ENCODE data around the gene MMP24OS. TPM values are rescaled to one million over a fixed set of nuclear protein-coding genes. Genes with fewer than 3 reads are reported as not detected.

The MMP24OS gene
- total and polyA plus RNA-seq, 10 of the 15 experiments (the other 5 are each of a cell fraction or from before 2014, with no cell fraction given), result 2.0 to 30.9 (median 10.9) TPM

DNA sequence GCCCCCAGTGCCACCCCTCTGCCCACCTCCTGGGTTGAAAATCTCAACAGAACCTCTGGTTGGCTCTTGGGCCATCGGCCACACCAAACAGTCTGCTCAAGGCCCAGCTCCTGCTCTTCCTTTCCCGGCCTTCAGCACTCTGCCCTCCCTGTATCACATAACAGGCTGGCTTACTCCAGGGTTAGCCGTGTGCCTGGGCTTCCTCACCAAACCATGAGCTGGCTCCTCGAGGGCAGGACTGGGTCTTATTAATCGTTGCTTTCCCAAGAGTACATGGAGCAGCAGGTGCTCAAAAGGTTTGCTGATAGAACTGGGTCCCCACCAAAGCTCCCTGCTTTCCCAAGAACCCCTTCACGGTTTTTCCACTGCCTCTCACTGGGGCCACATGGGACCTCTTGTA, 27.0 kb upstream of the MMP24OS start:
- Histone ChIP-seq H3K4me1 (ENCODE audit: control insufficient read depth, insufficient read depth, low read length) (peaks cover 3% of the 10 kb centered on the region), H3K79me2 (ENCODE audit: control insufficient read depth, insufficient read depth, low read length) (no peaks in the 10 kb centered on the region), H3K4me3 (no peak overlapping the region), H3K36me3 (ENCODE audit: control insufficient read depth in 2 of 2, insufficient read depth in 2 of 2, low read length in 1 of 2) (peaks cover 3 to 5% of the 10 kb centered on the region in 2 experiments; a peak in 2 of 4 replicates), H4K20me1 (ENCODE audit: control insufficient read depth, insufficient read depth) (no peaks in the 10 kb centered on the region), H3K27ac (ENCODE audit: control insufficient read depth, insufficient read depth) (no peak overlapping the region), H3K4me2 (ENCODE audit: control insufficient read depth, insufficient read depth) (no peak overlapping the region), H3K9me3 (replicated peaks; ENCODE audit: control insufficient read depth, insufficient read depth, low read length) (no peaks in the 10 kb centered on the region), H3K27me3 (replicated peaks in 1 of 2; ENCODE audit: control insufficient read depth in 2 of 2, insufficient read depth in 2 of 2, low read length in 1 of 2) (no peaks in the 10 kb centered on the region), H3K9ac (ENCODE audit: control insufficient read depth, insufficient read depth, low read length) (no peak overlapping the region), H2AFZ (ENCODE audit: control insufficient read depth, low read depth, low read length) (no peak overlapping the region)
- ChIA-PET POLR2A (no interaction called here), SMC1A (ENCODE audit: uncharacterized antibody, unreplicated experiment) (interaction anchor here (1.3 to 2.7 kb wide), 2 partner anchors 24 to 143 kb away, joined by 7 to 9 read pairs; no protein-coding TSS in a partner anchor), RAD21 (ENCODE audit: unreplicated experiment) (interaction anchor here (1.2 to 2.2 kb wide), 3 partner anchors 25 to 160 kb away, joined by 5 to 8 read pairs (median 6); no protein-coding TSS in a partner anchor), CTCF (interaction anchor here (1.0 to 7.3 kb wide), 16 partner anchors 9 to 185 kb away, joined by 3 to 81 read pairs (median 5); no protein-coding TSS in a partner anchor)
- in situ Hi-C loops (cut with MboI), result loop anchor here (5.0 kb wide), 1 partner anchor 142 kb away; no protein-coding TSS in a partner anchor
- intact Hi-C loops (cut with micrococcal nuclease; ENCODE audit: unreplicated experiment), result loop anchor here (1.0 kb wide), 2 partner anchors 24 to 142 kb away; no protein-coding TSS in a partner anchor
- BruUV-seq (replicated peaks), result no TSS peak
- DNase-seq (ENCODE audit: low read depth, low spot score), result no peak
- no peak for FAIRE-seq
- no peak for ATAC-seq
- WGBS (ENCODE audit: insufficient coverage, insufficient replicate concordance, low lambda C conversion rate, missing lambda C conversion rate), result 94% methylated on average over 6 of the region's 6 CpGs
- TF ChIP-seq CBX5 (IDR thresholded peaks at IDR 0.05; ENCODE audit: low read depth) (no peak), RCOR1 (conservative IDR thresholded peaks at IDR 0.05; ENCODE audit: low read depth, low read length) (no peak), JUNB (IDR thresholded peaks at IDR 0.05) (no peak), HCFC1 (IDR thresholded peaks at IDR 0.05; ENCODE audit: low read length) (no peak), CEBPB (IDR thresholded peaks at IDR 0.05; ENCODE audit: borderline replicate concordance in 1 of 2, low read depth in 2 of 2, low read length in 2 of 2) (no peak), GABPA (IDR thresholded peaks at IDR 0.05; ENCODE audit: low read depth) (no peak), E4F1 (IDR thresholded peaks at IDR 0.05; ENCODE audit: borderline replicate concordance, partially characterized antibody) (no peak), NBN (IDR thresholded peaks at IDR 0.05) (no peak), NFYA (IDR thresholded peaks at IDR 0.05; ENCODE audit: borderline replicate concordance, low read depth, low read length) (no peak), ZZZ3 (IDR thresholded peaks at IDR 0.05; ENCODE audit: control insufficient read depth, insufficient read length, low read depth) (no peak), NR2C2 (IDR thresholded peaks at IDR 0.05; ENCODE audit: borderline replicate concordance, control insufficient read depth, insufficient read length, low read depth) (no peak), IKZF2 (IDR thresholded peaks at IDR 0.05) (no peak), SMARCA5 (IDR thresholded peaks at IDR 0.05) (no peak), ZSCAN29 (IDR thresholded peaks at IDR 0.05) (no peak), POLR2A (IDR thresholded peaks at IDR 0.05; ENCODE audit: low read depth, low read length) (no peak), MTA2 (IDR thresholded peaks at IDR 0.05; ENCODE audit: low read depth) (no peak), PAX5 (IDR thresholded peaks at IDR 0.05; ENCODE audit: borderline replicate concordance, low read depth, low read length) (no peak)
- TF ChIP-seq, protein P1, sequence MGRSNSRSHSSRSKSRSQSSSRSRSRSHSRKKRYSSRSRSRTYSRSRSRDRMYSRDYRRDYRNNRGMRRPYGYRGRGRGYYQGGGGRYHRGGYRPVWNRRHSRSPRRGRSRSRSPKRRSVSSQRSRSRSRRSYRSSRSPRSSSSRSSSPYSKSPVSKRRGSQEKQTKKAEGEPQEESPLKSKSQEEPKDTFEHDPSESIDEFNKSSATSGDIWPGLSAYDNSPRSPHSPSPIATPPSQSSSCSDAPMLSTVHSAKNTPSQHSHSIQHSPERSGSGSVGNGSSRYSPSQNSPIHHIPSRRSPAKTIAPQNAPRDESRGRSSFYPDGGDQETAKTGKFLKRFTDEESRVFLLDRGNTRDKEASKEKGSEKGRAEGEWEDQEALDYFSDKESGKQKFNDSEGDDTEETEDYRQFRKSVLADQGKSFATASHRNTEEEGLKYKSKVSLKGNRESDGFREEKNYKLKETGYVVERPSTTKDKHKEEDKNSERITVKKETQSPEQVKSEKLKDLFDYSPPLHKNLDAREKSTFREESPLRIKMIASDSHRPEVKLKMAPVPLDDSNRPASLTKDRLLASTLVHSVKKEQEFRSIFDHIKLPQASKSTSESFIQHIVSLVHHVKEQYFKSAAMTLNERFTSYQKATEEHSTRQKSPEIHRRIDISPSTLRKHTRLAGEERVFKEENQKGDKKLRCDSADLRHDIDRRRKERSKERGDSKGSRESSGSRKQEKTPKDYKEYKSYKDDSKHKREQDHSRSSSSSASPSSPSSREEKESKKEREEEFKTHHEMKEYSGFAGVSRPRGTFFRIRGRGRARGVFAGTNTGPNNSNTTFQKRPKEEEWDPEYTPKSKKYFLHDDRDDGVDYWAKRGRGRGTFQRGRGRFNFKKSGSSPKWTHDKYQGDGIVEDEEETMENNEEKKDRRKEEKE (IDR thresholded peaks at IDR 0.05), result no peak
- TF ChIP-seq, protein P2, sequence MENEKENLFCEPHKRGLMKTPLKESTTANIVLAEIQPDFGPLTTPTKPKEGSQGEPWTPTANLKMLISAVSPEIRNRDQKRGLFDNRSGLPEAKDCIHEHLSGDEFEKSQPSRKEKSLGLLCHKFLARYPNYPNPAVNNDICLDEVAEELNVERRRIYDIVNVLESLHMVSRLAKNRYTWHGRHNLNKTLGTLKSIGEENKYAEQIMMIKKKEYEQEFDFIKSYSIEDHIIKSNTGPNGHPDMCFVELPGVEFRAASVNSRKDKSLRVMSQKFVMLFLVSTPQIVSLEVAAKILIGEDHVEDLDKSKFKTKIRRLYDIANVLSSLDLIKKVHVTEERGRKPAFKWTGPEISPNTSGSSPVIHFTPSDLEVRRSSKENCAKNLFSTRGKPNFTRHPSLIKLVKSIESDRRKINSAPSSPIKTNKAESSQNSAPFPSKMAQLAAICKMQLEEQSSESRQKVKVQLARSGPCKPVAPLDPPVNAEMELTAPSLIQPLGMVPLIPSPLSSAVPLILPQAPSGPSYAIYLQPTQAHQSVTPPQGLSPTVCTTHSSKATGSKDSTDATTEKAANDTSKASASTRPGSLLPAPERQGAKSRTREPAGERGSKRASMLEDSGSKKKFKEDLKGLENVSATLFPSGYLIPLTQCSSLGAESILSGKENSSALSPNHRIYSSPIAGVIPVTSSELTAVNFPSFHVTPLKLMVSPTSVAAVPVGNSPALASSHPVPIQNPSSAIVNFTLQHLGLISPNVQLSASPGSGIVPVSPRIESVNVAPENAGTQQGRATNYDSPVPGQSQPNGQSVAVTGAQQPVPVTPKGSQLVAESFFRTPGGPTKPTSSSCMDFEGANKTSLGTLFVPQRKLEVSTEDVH (IDR thresholded peaks at IDR 0.05; ENCODE audit: low read depth, partially characterized antibody), result no peak
